ENCODE data around the gene SLC31A1.

- no peak for TF ChIP-seq TAF1 (IDR thresholded peaks at IDR 0.05; ENCODE audit: borderline replicate concordance, low read depth, low read length)
- TF ChIP-seq POLR2A (IDR thresholded peaks at IDR 0.05; ENCODE audit: low read depth, low read length) = no peak
- no peak for TF ChIP-seq POLR2AphosphoS5 (IDR thresholded peaks at IDR 0.05; ENCODE audit: low read depth, low read length)
Measured at GRCh38 chr9:113210815-113211214, 10.5 kb upstream of the SLC31A1 start.

Data from GM12892 (cell line).